IMR-90 (cell line): ENCODE data around the gene IGFBP3. TPM values are rescaled to one million over a fixed set of nuclear protein-coding genes. Genes with fewer than 3 reads are reported as not detected.

Experiments
- ATAC-seq: fragments of 200-7000 bp; cut with Tn5 transposase; 2 replicates; pipeline ENCODE4 v1.9.1; 2020; ENCODE audit warnings: low read depth, mild to moderate bottlenecking, moderate library complexity
- BruUV-seq: library from RNA; stranded (reverse); fragments of 400-500 nt; replicated peaks from 2 replicates; lab custom pipeline; 2021; lab: Mats Ljungman, UMichigan
- CTCF ChIA-PET: fragments of 300-600 bp; formaldehyde crosslinking; extraction: SDS; loops from one replicate; lab custom pipeline; 2021; ENCODE audit warnings: antibody characterized with exemption; lab: Yijun Ruan, JAX
- POLR2A ChIA-PET: fragments of 300-600 bp; sonication (Branson Sonifier 250); formaldehyde crosslinking; loops from one replicate; lab custom pipeline; 2022; ENCODE audit warnings: antibody characterized with exemption; ENCODE audit not compliant: unreplicated experiment; lab: Charles Lee
- DNase-seq: peaks from one replicate; pipeline ENCODE4 v3.0.0; 2013
- H2AFZ ChIP-seq: replicated peaks from 2 replicates; pipeline ENCODE3; 2013; ENCODE audit warnings: low read length, mild to moderate bottlenecking; ENCODE audit not compliant: poor library complexity
- H2AK5ac ChIP-seq: 2 replicates; pipeline ENCODE4 v1.6.1; 2013; ENCODE audit warnings: low read depth, low read length, inconsistent platforms
- H2AK9ac ChIP-seq: replicated peaks from 2 replicates; pipeline ENCODE3; 2013; ENCODE audit warnings: mild to moderate bottlenecking, low read depth, low read length, moderate library complexity; ENCODE audit not compliant: poor library complexity
- H2BK120ac ChIP-seq: 2 replicates; pipeline ENCODE4 v1.6.1; 2013; ENCODE audit warnings: low read depth, low read length, inconsistent platforms
- H2BK15ac ChIP-seq: 3 replicates; pipeline ENCODE4 v1.6.1; 2013; ENCODE audit warnings: low read depth, low read length, inconsistent platforms
- H2BK20ac ChIP-seq: 2 replicates; pipeline ENCODE4 v1.6.1; 2013; ENCODE audit warnings: low read depth, mild to moderate bottlenecking, inconsistent platforms, low read length, moderate library complexity
- H2BK5ac ChIP-seq: 2 replicates; pipeline ENCODE4 v1.6.1; 2013; ENCODE audit warnings: mild to moderate bottlenecking, low read depth, low read length, inconsistent platforms; ENCODE audit not compliant: poor library complexity, severe bottlenecking
- H3K14ac ChIP-seq: replicated peaks from 2 replicates; pipeline ENCODE4 v1.6.1; 2013; ENCODE audit warnings: low read depth, low read length, inconsistent platforms
- H3K18ac ChIP-seq: 2 replicates; pipeline ENCODE4 v1.6.1; 2013; ENCODE audit warnings: low read depth, low read length, control low read depth
- H3K23ac ChIP-seq: 2 replicates; pipeline ENCODE4 v1.6.1; 2013; ENCODE audit warnings: low read depth, low read length, inconsistent platforms
- H3K27ac ChIP-seq: 2 replicates; pipeline ENCODE4 v1.5.1; 2013; ENCODE audit warnings: mild to moderate bottlenecking, control low read depth, low read length; ENCODE audit not compliant: insufficient read depth
- H3K27me3 ChIP-seq: 2 replicates; pipeline ENCODE4 v1.6.1; 2013; ENCODE audit warnings: low read length; ENCODE audit not compliant: control insufficient read depth, insufficient read depth
- H3K36me3 ChIP-seq: 2 replicates; pipeline ENCODE4 v1.6.1; 2013; ENCODE audit warnings: low read length, mixed read lengths; ENCODE audit not compliant: control insufficient read depth, insufficient read depth
- H3K4ac ChIP-seq: 2 replicates; pipeline ENCODE4 v1.6.1; 2013; ENCODE audit warnings: low read depth, low read length, inconsistent platforms
- H3K4me1 ChIP-seq: 2 replicates; pipeline ENCODE4 v1.6.1; 2013; ENCODE audit warnings: low read length, mixed read lengths; ENCODE audit not compliant: control insufficient read depth, insufficient read depth
- H3K4me2 ChIP-seq: 2 replicates; pipeline ENCODE4 v1.6.1; 2013; ENCODE audit warnings: low read depth, mild to moderate bottlenecking, control low read depth, low read length, moderate library complexity
- H3K4me3 ChIP-seq: 2 replicates; pipeline ENCODE4 v1.5.1; 2013; ENCODE audit warnings: low read depth, mild to moderate bottlenecking, control low read depth, low read length, moderate library complexity; ENCODE audit not compliant: insufficient read depth
- H3K56ac ChIP-seq: 2 replicates; pipeline ENCODE4 v1.6.1; 2013; ENCODE audit warnings: low read length, inconsistent platforms; ENCODE audit not compliant: insufficient read depth; ENCODE audit errors: extremely low read depth
- H3K79me1 ChIP-seq, 2 experiments: 2 replicates each; pipeline ENCODE4 v1.6.1; 2013; ENCODE audit warnings: low read length in 2 of 2, inconsistent platforms in 1 of 2, low read depth in 1 of 2
- H3K9ac ChIP-seq: 2 replicates; pipeline ENCODE4 v1.6.1; 2013; ENCODE audit warnings: low read depth, low read length, control low read depth
- H3K9me1 ChIP-seq: 2 replicates; pipeline ENCODE4 v1.6.1; 2013; ENCODE audit warnings: low read length, inconsistent platforms; ENCODE audit not compliant: insufficient read depth
- H3K9me3 ChIP-seq: 2 replicates; pipeline ENCODE4 v1.6.1; 2013; ENCODE audit warnings: low read length; ENCODE audit not compliant: control insufficient read depth, insufficient read depth
- H4K20me1 ChIP-seq: 2 replicates; pipeline ENCODE4 v1.6.1; 2013; ENCODE audit warnings: low read length, inconsistent platforms; ENCODE audit not compliant: insufficient read depth
- H4K5ac ChIP-seq: 2 replicates; pipeline ENCODE4 v1.6.1; 2013; ENCODE audit warnings: mild to moderate bottlenecking, low read depth, low read length, control low read depth
- H4K8ac ChIP-seq, 2 experiments: 2 replicates each; pipeline ENCODE4 v1.6.1; 2013; ENCODE audit warnings: low read depth in 2 of 2, low read length in 2 of 2, control low read depth in 1 of 2, inconsistent platforms in 1 of 2
- H4K91ac ChIP-seq: 2 replicates; pipeline ENCODE4 v1.6.1; 2013; ENCODE audit warnings: low read depth, low read length, inconsistent platforms; ENCODE audit not compliant: insufficient read depth
- MAFK ChIP-seq: IDR thresholded peaks from 2 replicates; pipeline ENCODE4 v1.6.1; 2012; ENCODE audit warnings: low read depth, low read length, improper control_type of control experiment
- MAZ ChIP-seq: IDR thresholded peaks from 2 replicates; pipeline ENCODE4 v1.6.1; 2012; ENCODE audit warnings: low read depth, mild to moderate bottlenecking, low read length, improper control_type of control experiment, moderate library complexity, borderline replicate concordance
- RCOR1 ChIP-seq: IDR thresholded peaks from 2 replicates; pipeline ENCODE4 v1.6.1; 2012; ENCODE audit warnings: mild to moderate bottlenecking, low read length, improper control_type of control experiment; ENCODE audit not compliant: insufficient replicate concordance
- SMC3 ChIP-seq: fragments of 150-350 bp; IDR thresholded peaks from 2 replicates; pipeline ENCODE4 v1.6.1; 2016; ENCODE audit warnings: low read depth, mild to moderate bottlenecking, antibody characterized with exemption, low read length, moderate library complexity
- WGBS, 2 experiments: methylation state at CpG; one replicate each; pipeline versions ENCODE4 v1.1.5 to v1.1.7; 2013; ENCODE audit warnings: missing lambda C conversion rate in 2 of 2; ENCODE audit not compliant: insufficient read length in 1 of 2; ENCODE audit errors: extremely low coverage in 2 of 2; 5-methylcytosine and 5-hydroxymethylcytosine counted together
- dilution Hi-C: fragments of 300-500 bp; cut with HindIII; formaldehyde crosslinking; loops from one replicate; pipeline ENCODE4 v1.14.3; 2018; ENCODE audit warnings: low sequenced_read_pairs; ENCODE audit not compliant: unreplicated experiment
- in situ Hi-C: fragments of 300-500 bp; cut with MboI; formaldehyde crosslinking; loops from 3 replicates; pipeline ENCODE4 v1.14.3; 2019; ENCODE audit warnings: low sequenced_read_pairs, inconsistent platforms, mixed read lengths
- intact Hi-C: fragments of 100-400 bp; cut with micrococcal nuclease; formaldehyde crosslinking; loops from 2 replicates; pipeline ENCODE4 v1.10.0; 2022
- polyA plus RNA-seq, 3 experiments: library from polyadenylated mRNA; depleted of rRNA; stranded (reverse); fragments of >200 nt; gene quantifications; 2 replicates each; pipeline ENCODE4 v1.2.3, GENCODE V29; 2012; ENCODE audit warnings: low replicate concordance in 1 of 3
- total RNA-seq: library from RNA; depleted of rRNA; stranded (reverse); fragments of >200 nt; gene quantifications from 2 replicates; pipeline ENCODE4 v1.2.3, GENCODE V29; 2012
- TF ChIP-seq, protein P1 (sequence below): fragments of 150-350 bp; IDR thresholded peaks from 2 replicates; pipeline ENCODE4 v1.6.1; 2016; ENCODE audit warnings: low read depth, mild to moderate bottlenecking, low read length, moderate library complexity, borderline replicate concordance

IGFBP3 gene
- total and polyA plus RNA-seq, 2 of the 4 experiments (the other 2 are of a cell fraction): 272 to 601 TPM

DNA sequence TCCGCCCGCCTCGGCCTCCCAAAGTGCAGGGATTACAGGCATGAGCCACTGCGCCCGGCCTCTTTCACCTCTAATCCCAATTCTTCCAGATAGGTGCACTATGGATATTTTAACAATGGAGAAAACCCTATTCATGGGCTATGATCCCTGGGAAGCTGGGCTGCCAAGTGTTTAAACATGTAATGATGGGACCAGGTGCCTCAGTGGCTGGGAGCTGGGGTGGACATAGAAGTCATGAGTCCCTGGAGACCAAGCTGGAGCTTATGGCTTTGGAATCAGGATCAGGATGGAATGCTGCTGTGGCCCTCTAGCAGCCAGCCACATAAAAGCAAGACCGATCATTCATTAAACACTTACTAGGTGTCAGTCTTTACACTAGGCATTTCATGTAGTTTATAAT is 41.8 kb upstream of the IGFBP3 start:
- H2BK20ac ChIP-seq: 0 out of 2 replicates have a peak overlapping the region, but pooled peaks have one; percentile 6
- no TSS peak for BruUV-seq
- H3K27ac ChIP-seq: no peak overlapping the region
- H3K36me3 ChIP-seq: no peaks in the 10 kb centered on the region
- H3K9ac ChIP-seq: no peak overlapping the region
- dilution Hi-C loops (no loop called here), intact Hi-C loops (no loop called here), in situ Hi-C loops (no loop called here)
- no peaks in the 10 kb centered on the region for H4K20me1 ChIP-seq
- DNase-seq: no peak
- H3K4me1 ChIP-seq: no peaks in the 10 kb centered on the region; the same call in 1 of the 2 replicates
- TF ChIP-seq, protein P1, sequence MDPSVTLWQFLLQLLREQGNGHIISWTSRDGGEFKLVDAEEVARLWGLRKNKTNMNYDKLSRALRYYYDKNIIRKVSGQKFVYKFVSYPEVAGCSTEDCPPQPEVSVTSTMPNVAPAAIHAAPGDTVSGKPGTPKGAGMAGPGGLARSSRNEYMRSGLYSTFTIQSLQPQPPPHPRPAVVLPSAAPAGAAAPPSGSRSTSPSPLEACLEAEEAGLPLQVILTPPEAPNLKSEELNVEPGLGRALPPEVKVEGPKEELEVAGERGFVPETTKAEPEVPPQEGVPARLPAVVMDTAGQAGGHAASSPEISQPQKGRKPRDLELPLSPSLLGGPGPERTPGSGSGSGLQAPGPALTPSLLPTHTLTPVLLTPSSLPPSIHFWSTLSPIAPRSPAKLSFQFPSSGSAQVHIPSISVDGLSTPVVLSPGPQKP: no peak
- no peak for TF ChIP-seq SMC3
- no peak for TF ChIP-seq MAFK
- no peak for TF ChIP-seq MAZ
- TF ChIP-seq RCOR1: no peak
- H4K8ac ChIP-seq: no peak overlapping the region
- WGBS, 2 experiments: no CpG with 5 or more reads among the region's 6 CpGs
- H2BK5ac ChIP-seq: no peak overlapping the region
- H3K27me3 ChIP-seq: no peaks in the 10 kb centered on the region
- H4K91ac ChIP-seq: no peak overlapping the region; the same call in 1 of the 2 replicates
- no peak overlapping the region for H2AK5ac ChIP-seq
- no peaks in the 10 kb centered on the region for H3K9me3 ChIP-seq
- H3K4me3 ChIP-seq: no peak overlapping the region
- CTCF ChIA-PET: no interaction called here
- H2BK15ac ChIP-seq: peak overlapping the region; percentile 59; the same call in 2 of the 3 replicates
- H3K9me1 ChIP-seq: no peaks in the 10 kb centered on the region
- POLR2A ChIA-PET: no interaction called here
- H3K14ac ChIP-seq: no peak overlapping the region
- no peak overlapping the region for H3K4me2 ChIP-seq
- no peaks in the 10 kb centered on the region for H3K79me1 ChIP-seq
- no peak overlapping the region for H4K5ac ChIP-seq
- ATAC-seq: no peak
- peak overlapping the region; percentile 19; the same call in 1 of the 2 replicates for H3K4ac ChIP-seq
- no peak overlapping the region for H2BK120ac ChIP-seq
- H2AK9ac ChIP-seq: no peak overlapping the region
- H3K56ac ChIP-seq: no peak overlapping the region
- no peak overlapping the region for H3K23ac ChIP-seq
- H3K18ac ChIP-seq: no peak overlapping the region
- H2AFZ ChIP-seq: no peak overlapping the region
